Measurements from ENCODE around the gene MAGI1.

GRCh38 chr3:65899226-65899625 lies 139.5 kb downstream of the MAGI1 start:
- TF ChIP-seq GATA3 (IDR thresholded peaks at IDR 0.05; ENCODE audit: low read depth, low read length) (no peak), GATA2 (IDR thresholded peaks at IDR 0.05; ENCODE audit: low read depth, low read length) (no peak)

Measured in SH-SY5Y (cell line).